Tibial artery (tissue), 4 donors: ENCODE data around the gene LTO1.

Experiments used
- DNase-seq, 2 donors: peaks; one replicate each; pipeline ENCODE4 v3.0.0-alpha.2; 2019
- H3K27ac ChIP-seq, 2 donors: fragments of 200-600 bp; sonication (generic) in 1 of 2; 1 replicate in 1 of 2; 2 replicates in 1 of 2; pipeline ENCODE4 v1.5.1; 2018 to 2019; ENCODE audit warnings: mild to moderate bottlenecking in 1 of 2
- H3K27me3 ChIP-seq, 2 donors: fragments of 200-600 bp; sonication (generic) in 1 of 2; one replicate each; pipeline versions ENCODE4 v1.5.1 to v1.6.0; 2016 to 2019
- H3K36me3 ChIP-seq, 3 donors: fragments of 200-600 bp; sonication (generic) in 2 of 3; one replicate each; pipeline ENCODE4 v1.5.1; 2016 to 2019; ENCODE audit warnings: mild to moderate bottlenecking in 2 of 3
- H3K4me1 ChIP-seq, 4 donors: fragments of 200-600 bp; sonication (generic) in 2 of 4; 1 replicate in 3 of 4; 2 replicates in 1 of 4; pipeline ENCODE4 v1.5.1; 2016 to 2019
- H3K4me3 ChIP-seq, 2 donors: fragments of 200-600 bp; sonication (generic) in 1 of 2; 1 replicate in 1 of 2; 2 replicates in 1 of 2; pipeline ENCODE4 v1.5.1; 2018 to 2019; ENCODE audit warnings: mild to moderate bottlenecking in 2 of 2
- H3K9me3 ChIP-seq, 3 donors: fragments of 200-600 bp; sonication (generic) in 1 of 3; one replicate each; pipeline ENCODE4 v1.5.1; 2016 to 2019
- intact Hi-C: fragments of 100-400 bp; cut with DNase I; formaldehyde crosslinking; loops from one replicate; pipeline ENCODE4 v1.15.0; 2023; ENCODE audit warnings: low total_unique reads
- TF ChIP-seq, protein P1 (sequence below), 2 experiments: fragments of 200-600 bp in 1 of 2; fragments of 450-650 bp in 1 of 2; IDR thresholded peaks; one replicate each; pipeline ENCODE4 v1.5.1; 2017 to 2019; ENCODE audit warnings: antibody characterized with exemption in 2 of 2, mild to moderate bottlenecking in 1 of 2, moderate library complexity in 1 of 2

LTO1 gene

GRCh38 chr11:69638941-69639681 lies 36.0 kb downstream of the LTO1 start:
- Histone ChIP-seq H3K27ac (peak overlapping the region; percentile 37 to 60), H3K36me3 (no peaks in the 10 kb centered on the region), H3K4me1 (peaks cover 12 to 65% (median 52%) of the 10 kb centered on the region in 4 donors), H3K4me3 (peak overlapping the region; percentile 42 to 57), H3K27me3 (no peaks in the 10 kb centered on the region), H3K9me3 (no peaks in the 10 kb centered on the region)
- DNase-seq = peak; percentile 92 to 96
- TF ChIP-seq, protein P1, sequence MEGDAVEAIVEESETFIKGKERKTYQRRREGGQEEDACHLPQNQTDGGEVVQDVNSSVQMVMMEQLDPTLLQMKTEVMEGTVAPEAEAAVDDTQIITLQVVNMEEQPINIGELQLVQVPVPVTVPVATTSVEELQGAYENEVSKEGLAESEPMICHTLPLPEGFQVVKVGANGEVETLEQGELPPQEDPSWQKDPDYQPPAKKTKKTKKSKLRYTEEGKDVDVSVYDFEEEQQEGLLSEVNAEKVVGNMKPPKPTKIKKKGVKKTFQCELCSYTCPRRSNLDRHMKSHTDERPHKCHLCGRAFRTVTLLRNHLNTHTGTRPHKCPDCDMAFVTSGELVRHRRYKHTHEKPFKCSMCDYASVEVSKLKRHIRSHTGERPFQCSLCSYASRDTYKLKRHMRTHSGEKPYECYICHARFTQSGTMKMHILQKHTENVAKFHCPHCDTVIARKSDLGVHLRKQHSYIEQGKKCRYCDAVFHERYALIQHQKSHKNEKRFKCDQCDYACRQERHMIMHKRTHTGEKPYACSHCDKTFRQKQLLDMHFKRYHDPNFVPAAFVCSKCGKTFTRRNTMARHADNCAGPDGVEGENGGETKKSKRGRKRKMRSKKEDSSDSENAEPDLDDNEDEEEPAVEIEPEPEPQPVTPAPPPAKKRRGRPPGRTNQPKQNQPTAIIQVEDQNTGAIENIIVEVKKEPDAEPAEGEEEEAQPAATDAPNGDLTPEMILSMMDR (IDR thresholded peaks at IDR 0.05) = no peak
- intact Hi-C loops = no loop called here

DNA sequence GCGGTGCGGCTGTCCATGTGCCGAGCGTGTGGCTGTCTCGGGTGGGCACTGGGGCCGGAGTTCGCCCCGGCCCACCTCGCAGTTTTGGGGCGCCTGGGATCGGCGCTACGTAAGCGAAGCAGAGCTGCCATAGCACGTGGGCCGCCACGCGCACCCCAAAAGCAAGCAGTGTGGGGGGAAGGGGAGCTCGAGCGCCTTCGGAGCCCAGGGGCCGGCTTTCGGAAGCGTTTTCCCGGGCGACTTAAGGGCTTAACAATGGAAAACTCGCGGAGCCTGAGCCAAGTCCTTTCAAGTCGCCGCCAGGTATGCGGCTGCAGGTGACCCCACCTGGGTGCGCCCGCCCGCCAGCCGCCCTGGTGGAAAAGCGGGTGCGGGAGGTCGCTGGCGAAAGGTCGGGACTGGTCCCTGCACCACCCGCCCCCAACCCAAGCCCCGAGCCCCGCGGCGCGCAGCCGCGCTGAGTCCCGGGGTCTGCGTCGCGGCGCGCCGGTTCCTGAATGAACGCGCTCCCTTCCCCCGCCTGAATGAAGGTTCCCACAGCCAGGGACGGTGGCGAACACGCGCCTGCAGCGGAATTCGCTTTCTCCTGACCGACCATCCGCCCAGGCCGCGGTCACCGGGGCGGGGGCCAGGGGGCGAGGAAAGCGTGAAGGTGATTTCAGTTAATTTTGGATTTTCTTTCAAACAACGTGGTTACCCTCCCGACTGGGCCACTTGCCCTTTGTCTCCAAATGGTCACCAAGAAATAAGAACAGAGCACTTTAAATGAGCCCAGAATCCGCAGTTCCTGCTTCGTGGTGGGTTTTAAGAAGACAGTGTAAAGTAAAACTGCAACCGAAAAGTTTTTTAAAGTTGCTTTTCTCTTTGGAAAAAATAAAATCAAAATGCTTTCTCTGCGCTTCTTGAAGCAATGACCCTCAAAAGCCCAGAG lies 36.9 kb downstream of the LTO1 start:
- Histone ChIP-seq H3K36me3 (no peaks in the 10 kb centered on the region), H3K9me3 (no peaks in the 10 kb centered on the region), H3K4me1 (peaks cover 12 to 57% (median 45%) of the 10 kb centered on the region in 4 donors), H3K27ac (peak overlapping the region; percentile 37 to 60), H3K4me3 (peak overlapping the region; percentile 42 to 57), H3K27me3 (no peaks in the 10 kb centered on the region)
- intact Hi-C loops = no loop called here
- TF ChIP-seq, protein P1 (IDR thresholded peaks at IDR 0.05) = no peak
- peak; percentile 52 to 75 for DNase-seq

GRCh38 chr11:69637198-69637940 lies 37.8 kb downstream of the LTO1 start:
- Histone ChIP-seq H3K36me3 (no peaks in the 10 kb centered on the region), H3K4me1 (peaks cover 12 to 57% (median 45%) of the 10 kb centered on the region in 4 donors), H3K4me3 (peak overlapping the region; percentile 42 to 57), H3K27me3 (no peaks in the 10 kb centered on the region), H3K27ac (peak overlapping the region; percentile 27 to 60), H3K9me3 (no peaks in the 10 kb centered on the region)
- TF ChIP-seq, protein P1 (IDR thresholded peaks at IDR 0.05) = no peak
- DNase-seq = no peak
- intact Hi-C loops = no loop called here

DNA sequence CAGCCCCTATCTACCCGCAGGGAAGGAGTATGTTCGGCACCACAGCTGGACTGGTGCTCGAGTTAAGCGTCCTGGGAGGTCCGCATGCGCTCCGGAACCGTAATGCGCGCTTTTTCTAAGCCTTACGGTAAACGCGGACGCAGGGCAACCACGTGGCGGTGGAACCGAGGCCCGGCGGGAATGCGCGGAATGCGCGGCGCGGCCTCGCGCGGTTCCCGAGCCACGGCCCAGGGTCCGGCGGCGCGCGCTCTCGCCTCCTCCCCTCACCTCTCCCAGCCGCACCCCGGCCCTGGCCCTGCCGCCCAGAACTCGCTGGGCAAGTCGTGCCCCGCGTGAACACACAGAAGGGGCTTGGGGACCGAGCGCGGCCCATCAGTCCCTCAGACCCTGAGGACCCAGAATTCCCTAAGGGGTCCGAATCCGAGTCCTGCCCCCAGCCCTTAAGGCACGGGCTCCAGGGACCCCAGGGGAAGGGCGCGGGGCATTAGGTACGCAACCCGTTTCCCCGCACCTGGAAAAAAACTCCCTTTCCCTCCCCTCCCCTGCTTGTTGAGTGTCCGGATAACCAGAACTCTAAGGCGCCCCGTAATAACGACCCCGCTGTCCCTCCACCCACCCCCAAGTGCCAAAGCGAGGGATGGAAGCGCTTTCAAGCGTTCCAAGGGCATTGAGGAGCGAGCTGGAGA lies 38.5 kb downstream of the LTO1 start:
- H3K4me3 ChIP-seq = peak overlapping the region; percentile 42 to 57
- intact Hi-C loops = no loop called here
- peak; percentile 40 to 82 for DNase-seq
- H3K4me1 ChIP-seq = peaks cover 12 to 57% (median 45%) of the 10 kb centered on the region in 4 donors
- TF ChIP-seq, protein P1 (IDR thresholded peaks at IDR 0.05) = no peak
- H3K36me3 ChIP-seq = no peaks in the 10 kb centered on the region
- H3K9me3 ChIP-seq = no peaks in the 10 kb centered on the region
- peak overlapping the region; percentile 27 to 38 for H3K27ac ChIP-seq
- no peaks in the 10 kb centered on the region for H3K27me3 ChIP-seq
